Hematopoietic multipotent progenitor cell treated with erythropoietin and hydrocortisone succinate and interleukin-3 and kit ligand, for 4 days (in vitro differentiated cells): ENCODE measurements around the gene TRIM67.
A peak's percentile ranks its signal among the peaks of the same experiment; 100 is the strongest.
"Not testable (repeated sequence)": the region's sequence is repeated elsewhere in the genome, so short reads cannot be mapped to it uniquely, and the experiment has no call there.

Source experiments
- DNase-seq: peaks from one replicate; pipeline ENCODE4 v3.0.0-alpha.2; 2015

Gene TRIM67

GRCh38 chr1:231209531-231209930, 47.7 kb downstream of the TRIM67 start:
- no peak for DNase-seq

GRCh38 chr1:231210126-231210525, 48.3 kb downstream of the TRIM67 start:
- DNase-seq = no peak

GRCh38 chr1:231211005-231211857, 49.4 kb downstream of the TRIM67 start:
- peak; percentile 90 for DNase-seq

- DNase-seq = not testable (repeated sequence)
These were observed 50.4 kb downstream of the TRIM67 start for GRCh38 chr1:231212301-231212700.

GRCh38 chr1:231213831-231214573, 52.1 kb downstream of the TRIM67 start:
- DNase-seq = no peak

GRCh38 chr1:231214918-231215680, 53.2 kb downstream of the TRIM67 start:
- peak; percentile 46 for DNase-seq

- DNase-seq = no peak
These were observed 54.0 kb downstream of the TRIM67 start for GRCh38 chr1:231215681-231216385.

- DNase-seq = no peak
These were observed 54.6 kb downstream of the TRIM67 start for GRCh38 chr1:231216498-231216897.

- DNase-seq = no peak
These were observed 55.2 kb downstream of the TRIM67 start for GRCh38 chr1:231217056-231217455.

- DNase-seq = no peak
These were observed 56.2 kb downstream of the TRIM67 start for GRCh38 chr1:231218078-231218477.

- no peak for DNase-seq
These were observed 57.9 kb downstream of the TRIM67 start for GRCh38 chr1:231219422-231220401.

GRCh38 chr1:231220801-231221200, 58.9 kb downstream of the TRIM67 start:
- no peak for DNase-seq

GRCh38 chr1:231226156-231226555, 64.3 kb downstream of the TRIM67 start:
- no peak for DNase-seq

- DNase-seq = no peak
These were observed 69.7 kb downstream of the TRIM67 start for GRCh38 chr1:231231511-231231910.

- no peak for DNase-seq
These were observed 71.2 kb downstream of the TRIM67 start for GRCh38 chr1:231232870-231233734.

- DNase-seq = peak; percentile 33
These were observed 72.0 kb downstream of the TRIM67 start for GRCh38 chr1:231233735-231234417.

GRCh38 chr1:231234506-231234905, 72.6 kb downstream of the TRIM67 start:
- no peak for DNase-seq

GRCh38 chr1:231235526-231236207, 73.8 kb downstream of the TRIM67 start:
- DNase-seq = no peak

- DNase-seq = no peak
These were observed 74.3 kb downstream of the TRIM67 start for GRCh38 chr1:231236208-231236591.
